PC-9 (cell line): ENCODE data around the gene SYNE1.

Experiments
- CTCF ChIP-seq: fragments of 200-600 bp; sonication (generic); conservative IDR thresholded peaks from 2 replicates; pipeline ENCODE4 v1.6.1; 2017; ENCODE audit warnings: mixed run types, antibody characterized with exemption, mild to moderate bottlenecking, moderate library complexity
- EZH2 ChIP-seq: fragments of 200-600 bp; sonication (generic); IDR thresholded peaks from 2 replicates; pipeline ENCODE4 v1.8.0; 2017; ENCODE audit warnings: antibody characterized with exemption, low read depth

DNA sequence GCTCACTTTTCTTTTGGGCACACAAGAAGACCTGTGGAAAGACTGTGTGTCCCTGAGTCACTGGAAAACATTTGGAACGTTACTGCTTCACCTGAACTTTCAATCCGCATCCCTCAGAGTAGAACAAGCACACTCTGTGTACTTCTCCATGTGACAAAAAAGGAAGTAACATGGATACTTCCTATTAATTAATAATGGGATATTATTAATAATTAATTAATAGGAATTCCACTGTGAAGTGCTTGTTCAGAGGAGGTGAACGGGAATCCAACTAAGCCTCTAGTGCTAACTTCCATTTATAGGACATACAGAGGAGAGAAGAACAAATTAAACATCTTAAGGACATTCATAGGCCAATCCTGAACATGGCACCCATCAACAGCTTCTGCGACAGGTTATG is 407.8 kb downstream of the SYNE1 start:
- no peak for TF ChIP-seq CTCF
- no peak for TF ChIP-seq EZH2
